Transverse colon (tissue), 4 donors: ENCODE measurements around the gene SMIM1. TPM values are rescaled to one million over a fixed set of nuclear protein-coding genes. Genes with fewer than 3 reads are reported as not detected.

ENCODE experiments used
- DNase-seq: peaks from one replicate; pipeline ENCODE4 v3.0.0-alpha.2; 2019
- H3K27ac ChIP-seq, 4 donors: fragments of 200-600 bp; sonication (generic); 2 replicates each; pipeline ENCODE4 v1.5.1; 2016 to 2018; ENCODE audit warnings: inconsistent platforms in 4 of 4
- H3K27me3 ChIP-seq: fragments of 200-600 bp; sonication (generic); 2 replicates; pipeline ENCODE4 v1.5.1; 2017; ENCODE audit warnings: inconsistent platforms
- H3K36me3 ChIP-seq, 4 donors: fragments of 200-600 bp; sonication (generic); 2 replicates each; pipeline ENCODE4 v1.5.1; 2017 to 2019; ENCODE audit warnings: inconsistent platforms in 4 of 4
- H3K4me1 ChIP-seq, 4 donors: fragments of 200-600 bp; sonication (generic); 2 replicates each; pipeline ENCODE4 v1.5.1; 2017 to 2020; ENCODE audit warnings: inconsistent platforms in 4 of 4
- H3K4me3 ChIP-seq, 4 donors: fragments of 200-600 bp; sonication (generic); 1 replicate in 1 of 4; 2 replicates in 3 of 4; pipeline versions ENCODE4 v1.5.1 to v1.6.1; 2017 to 2019; ENCODE audit warnings: inconsistent platforms in 4 of 4
- H3K9me3 ChIP-seq, 2 donors: fragments of 200-600 bp; sonication (generic); 2 replicates each; pipeline ENCODE4 v1.5.1; 2017 to 2019; ENCODE audit warnings: inconsistent platforms in 2 of 2
- CTCF ChIP-seq, 5 experiments: fragments of 200-600 bp in 3 of 5; fragments of 450-650 bp in 2 of 5; sonication (generic) in 3 of 5; IDR thresholded peaks; 1 replicate in 2 of 5; 2 replicates in 3 of 5; pipeline ENCODE4 v1.5.1; 2016 to 2017; ENCODE audit warnings: antibody characterized with exemption in 5 of 5, inconsistent platforms in 3 of 5, mild to moderate bottlenecking in 2 of 5, moderate library complexity in 1 of 5
- EP300 ChIP-seq: sonication (generic); formaldehyde crosslinking; IDR thresholded peaks from one replicate; pipeline ENCODE4 v1.6.1; 2017; ENCODE audit warnings: antibody characterized with exemption, low read depth
- POLR2A ChIP-seq: fragments of 450-650 bp; IDR thresholded peaks from one replicate; pipeline ENCODE4 v1.6.1; 2016; ENCODE audit warnings: antibody characterized with exemption, mild to moderate bottlenecking, moderate library complexity
- POLR2AphosphoS5 ChIP-seq, 3 donors: sonication (generic); formaldehyde crosslinking; IDR thresholded peaks; one replicate each; pipeline ENCODE4 v1.6.1; 2016; ENCODE audit warnings: antibody characterized with exemption in 3 of 3
- WGBS, 2 donors: methylation state at CpG; one replicate each; pipeline ENCODE4 v1.1.5; 2018; ENCODE audit warnings: low coverage in 1 of 2; 5-methylcytosine and 5-hydroxymethylcytosine counted together
- in situ Hi-C, 4 donors: fragments of 200-750 bp; cut with MboI; loops; one replicate each; pipeline versions ENCODE4 v1.15.0 to v1.15.1; 2017; ENCODE audit warnings: low sequenced_read_pairs in 3 of 4, low pct_ligation_motif_present in 1 of 4, low pct_unique_long_range_greater_than_20kb in 1 of 4
- intact Hi-C: fragments of 100-400 bp; cut with DNase I; formaldehyde crosslinking; loops from one replicate; pipeline ENCODE4 v1.15.1; 2023; ENCODE audit warnings: low total_unique reads
- total RNA-seq, 4 donors: library from RNA; depleted of rRNA; stranded (reverse); fragments of >200 nt; gene quantifications; one replicate each; pipeline ENCODE4 v1.1.0, GENCODE V29; 2016

SMIM1 gene
- total RNA-seq, 4 donors from 2014 or later: not detected

GRCh38 chr1:3821004-3821403, 48.5 kb downstream of the SMIM1 start:
- no peaks in the 10 kb centered on the region for H3K27me3 ChIP-seq
- no peak overlapping the region for H3K4me3 ChIP-seq
- H3K9me3 ChIP-seq: no peaks in the 10 kb centered on the region
- in situ Hi-C loops (no loop called here), intact Hi-C loops (no loop called here)
- WGBS, 2 donors: 83 to 91% methylated on average over 1 to 6 of the region's 6 CpGs
- peaks cover 0 to 35% (median 9%) of the 10 kb centered on the region in 4 donors for H3K36me3 ChIP-seq
- H3K4me1 ChIP-seq: no peaks in the 10 kb centered on the region
- TF ChIP-seq EP300 (no peak), POLR2A (no peak), POLR2AphosphoS5 (IDR thresholded peaks at IDR 0.05) (no peak), CTCF (IDR thresholded peaks at IDR 0.05) (no peak)
- no peak for DNase-seq
- no peak overlapping the region for H3K27ac ChIP-seq

GRCh38 chr1:3821447-3821846, 48.9 kb downstream of the SMIM1 start:
- Histone ChIP-seq H3K36me3 (peaks cover 0 to 37% (median 9%) of the 10 kb centered on the region in 4 donors), H3K9me3 (no peaks in the 10 kb centered on the region), H3K27me3 (no peaks in the 10 kb centered on the region), H3K4me3 (no peak overlapping the region), H3K27ac (no peak overlapping the region), H3K4me1 (no peaks in the 10 kb centered on the region)
- DNase-seq: no peak
- in situ Hi-C loops: no loop called here
- WGBS, 2 donors: 80 to 90% methylated on average over 1 to 13 of the region's 13 CpGs
- TF ChIP-seq EP300 (no peak), POLR2A (no peak), CTCF (IDR thresholded peaks at IDR 0.05) (no peak), POLR2AphosphoS5 (IDR thresholded peaks at IDR 0.05) (no peak)
- intact Hi-C loops: no loop called here

GRCh38 chr1:3821908-3822307, 49.4 kb downstream of the SMIM1 start:
- Histone ChIP-seq H3K9me3 (no peaks in the 10 kb centered on the region), H3K4me3 (no peak overlapping the region), H3K4me1 (no peaks in the 10 kb centered on the region), H3K36me3 (peaks cover 0 to 37% (median 9%) of the 10 kb centered on the region in 4 donors), H3K27me3 (no peaks in the 10 kb centered on the region), H3K27ac (no peak overlapping the region)
- WGBS, 2 donors: 90 to 96% methylated on average over 5 to 15 of the region's 15 CpGs
- intact Hi-C loops (no loop called here), in situ Hi-C loops (no loop called here)
- no peak for DNase-seq
- no peak for TF ChIP-seq EP300
- no peak for TF ChIP-seq CTCF (IDR thresholded peaks at IDR 0.05)
- TF ChIP-seq POLR2A: no peak
- TF ChIP-seq POLR2AphosphoS5 (IDR thresholded peaks at IDR 0.05): no peak

- Histone ChIP-seq H3K27ac (no peak overlapping the region), H3K4me1 (no peaks in the 10 kb centered on the region), H3K9me3 (no peaks in the 10 kb centered on the region), H3K36me3 (peaks cover 0 to 39% (median 9%) of the 10 kb centered on the region in 4 donors), H3K4me3 (no peak overlapping the region), H3K27me3 (no peaks in the 10 kb centered on the region)
- TF ChIP-seq CTCF (IDR thresholded peaks at IDR 0.05) (no peak), EP300 (no peak), POLR2A (no peak), POLR2AphosphoS5 (IDR thresholded peaks at IDR 0.05) (no peak)
- 92 to 100% methylated on average over 1 to 16 of the region's 16 CpGs for WGBS, 2 donors
- DNase-seq: no peak
- in situ Hi-C loops: no loop called here
- intact Hi-C loops: no loop called here
These were observed 49.9 kb downstream of the SMIM1 start for GRCh38 chr1:3822421-3822820.
